Measurements from ENCODE around the gene FXR2. TPM values are rescaled to one million over a fixed set of nuclear protein-coding genes. Genes with fewer than 3 reads are reported as not detected.

FXR2 gene
- total RNA-seq, 2 experiments from 2014 or later, result 32.1 to 32.4 TPM

GRCh38 chr17:7561589-7562207 is 53.0 kb downstream of the FXR2 start, which contains the start of gene SENP3:
Gene SENP3, plus strand, starts transcription at chr17:7561919. Its CDS starts 1,158 bp downstream, at chr17:7563077.
- TF ChIP-seq CTCF (conservative IDR thresholded peaks at IDR 0.05; ENCODE audit: low read length) (no peak), EZH2phosphoT487 (IDR thresholded peaks at IDR 0.05; ENCODE audit: borderline replicate concordance, low read depth, low read length) (no peak)
- H3K4me1 ChIP-seq (ENCODE audit: insufficient read depth, low read length, poor library complexity, severe bottlenecking), result peaks cover 47% of the 10 kb centered on the region
- peaks cover 31% of the 10 kb centered on the region; the same call in 1 of the 2 replicates for H3K79me2 ChIP-seq (ENCODE audit: insufficient read depth, low read depth, low read length)
- peak within 1 kb of the TSS; percentile 94 for H3K4me2 ChIP-seq (ENCODE audit: low read length)
- peaks cover 35% of the 10 kb centered on the region for H3K36me3 ChIP-seq (ENCODE audit: insufficient read depth, low read length)
- peak within 1 kb of the TSS; percentile 94 for H3K4me3 ChIP-seq (ENCODE audit: low read depth, low read length, poor library complexity, severe bottlenecking)
- H3K27ac ChIP-seq (ENCODE audit: low read depth, low read length, poor library complexity, severe bottlenecking), result peak within 1 kb of the TSS; percentile 80
- CTCF ChIA-PET (ENCODE audit: unreplicated experiment), result interaction anchor here (2.3 kb wide), 1 partner anchor 48 kb away, joined by 18 read pairs; no protein-coding TSS in a partner anchor
- no peaks in the 10 kb centered on the region for H3K9me3 ChIP-seq (ENCODE audit: low read length)
- BruUV-seq (replicated peaks), result no TSS peak
- H4K20me1 ChIP-seq (ENCODE audit: insufficient read depth, low read length), result no peaks in the 10 kb centered on the region
- H2AFZ ChIP-seq (ENCODE audit: low read length), result peak within 1 kb of the TSS; percentile 77
- H3K9me2 ChIP-seq (ENCODE audit: insufficient read depth, low read length), result no peaks in the 10 kb centered on the region
- peak; percentile 93 for DNase-seq (ENCODE audit: low spot score)
- POLR2A ChIA-PET, result interaction anchor here (1.1 to 1.5 kb wide), 6 partner anchors 12 to 126 kb away, joined by 3 to 9 read pairs (median 4); partner anchors contain the start of gene TNFSF12
- intact Hi-C loops (cut with micrococcal nuclease; ENCODE audit: unreplicated experiment), result loop anchor here (1.0 to 2.0 kb wide), 5 partner anchors 11 to 205 kb away; partner anchors contain the start of gene POLR2A

GRCh38 chr17:7561028-7561575 is 53.6 kb downstream of the FXR2 start:
- Histone ChIP-seq H3K79me2 (ENCODE audit: insufficient read depth, low read depth, low read length) (peaks cover 31% of the 10 kb centered on the region; the same call in 1 of the 2 replicates), H4K20me1 (ENCODE audit: insufficient read depth, low read length) (no peaks in the 10 kb centered on the region), H2AFZ (ENCODE audit: low read length) (peak overlapping the region; percentile 77), H3K4me3 (ENCODE audit: low read depth, low read length, poor library complexity, severe bottlenecking) (peak overlapping the region; percentile 94), H3K9me3 (ENCODE audit: low read length) (no peaks in the 10 kb centered on the region), H3K4me2 (ENCODE audit: low read length) (peak overlapping the region; percentile 74), H3K27ac (ENCODE audit: low read depth, low read length, poor library complexity, severe bottlenecking) (peak overlapping the region; percentile 80), H3K4me1 (ENCODE audit: insufficient read depth, low read length, poor library complexity, severe bottlenecking) (peaks cover 47% of the 10 kb centered on the region), H3K36me3 (ENCODE audit: insufficient read depth, low read length) (peaks cover 29% of the 10 kb centered on the region), H3K9me2 (ENCODE audit: insufficient read depth, low read length) (no peaks in the 10 kb centered on the region)
- TSS peak; percentile 87 for BruUV-seq (replicated peaks)
- peak; percentile 74 for TF ChIP-seq CTCF (conservative IDR thresholded peaks at IDR 0.05; ENCODE audit: low read length)
- no peak for TF ChIP-seq EZH2phosphoT487 (IDR thresholded peaks at IDR 0.05; ENCODE audit: borderline replicate concordance, low read depth, low read length)
- ChIA-PET POLR2A (interaction anchor here (0.6 to 1.5 kb wide), 11 partner anchors 13 to 685 kb away, joined by 3 to 9 read pairs (median 3); partner anchors contain the start of genes TMEM102 and TNFSF12), CTCF (ENCODE audit: unreplicated experiment) (interaction anchor here (0.6 to 2.3 kb wide), 7 partner anchors 47 to 206 kb away, joined by 3 to 18 read pairs (median 3); partner anchors contain the start of genes TMEM95 and WRAP53)
- intact Hi-C loops (cut with micrococcal nuclease; ENCODE audit: unreplicated experiment), result loop anchor here (1.0 to 2.0 kb wide), 5 partner anchors 11 to 205 kb away; partner anchors contain the start of gene POLR2A
- peak; percentile 88 for DNase-seq (ENCODE audit: low spot score)
